H9 (cell line): ENCODE data around the gene OR52K1. TPM values are rescaled to one million over a fixed set of nuclear protein-coding genes. Genes with fewer than 3 reads are reported as not detected.

Experiments
- DNase-seq: peaks from one replicate; pipeline ENCODE4 v3.0.0-alpha.2; 2017
- H2AFZ ChIP-seq: one replicate; pipeline ENCODE4 v1.6.1; 2013; ENCODE audit warnings: mild to moderate bottlenecking, low read length, control low read depth, moderate library complexity
- H2AK5ac ChIP-seq: 2 replicates; pipeline ENCODE4 v1.6.1; 2013; ENCODE audit warnings: low read length, control low read depth, mixed read lengths; ENCODE audit not compliant: insufficient read length
- H2BK120ac ChIP-seq: one replicate; pipeline ENCODE4 v1.6.1; 2013; ENCODE audit warnings: low read depth, mild to moderate bottlenecking, low read length, control low read depth, inconsistent platforms; ENCODE audit not compliant: poor library complexity, severe bottlenecking
- H2BK12ac ChIP-seq: 2 replicates; pipeline ENCODE4 v1.6.1; 2013; ENCODE audit warnings: low read length, control low read depth, mixed read lengths, low read depth; ENCODE audit not compliant: insufficient read length
- H2BK15ac ChIP-seq: 2 replicates; pipeline ENCODE4 v1.6.1; 2013; ENCODE audit warnings: low read depth, low read length, control low read depth
- H2BK20ac ChIP-seq: one replicate; pipeline ENCODE4 v1.6.1; 2013; ENCODE audit warnings: low read depth, mild to moderate bottlenecking, low read length, control low read depth, inconsistent platforms; ENCODE audit not compliant: poor library complexity, severe bottlenecking
- H2BK5ac ChIP-seq: 2 replicates; pipeline ENCODE4 v1.6.1; 2013; ENCODE audit warnings: low read length, control low read depth, mixed read lengths; ENCODE audit not compliant: insufficient read length
- H3K14ac ChIP-seq: 2 replicates; pipeline ENCODE4 v1.6.1; 2013; ENCODE audit warnings: low read length, control low read depth; ENCODE audit not compliant: insufficient read depth
- H3K18ac ChIP-seq: 2 replicates; pipeline ENCODE4 v1.6.1; 2013; ENCODE audit warnings: low read depth, mild to moderate bottlenecking, mixed read lengths, low read length, control low read depth; ENCODE audit not compliant: insufficient read length
- H3K23ac ChIP-seq: 2 replicates; pipeline ENCODE4 v1.6.1; 2013; ENCODE audit warnings: low read length, control low read depth, mixed read lengths, low read depth; ENCODE audit not compliant: insufficient read length
- H3K23me2 ChIP-seq: 2 replicates; pipeline ENCODE4 v1.6.1; 2013; ENCODE audit warnings: low read depth, mild to moderate bottlenecking, mixed read lengths, low read length, control low read depth; ENCODE audit not compliant: insufficient read length, poor library complexity, severe bottlenecking
- H3K27ac ChIP-seq: 2 replicates; pipeline ENCODE4 v1.5.1; 2013; ENCODE audit warnings: low read length, control low read depth, mixed read lengths, low read depth; ENCODE audit not compliant: insufficient read length
- H3K27me3 ChIP-seq: 2 replicates; pipeline ENCODE4 v1.6.1; 2013; ENCODE audit warnings: low read length, control low read depth, inconsistent platforms; ENCODE audit not compliant: insufficient read depth
- H3K4ac ChIP-seq: 2 replicates; pipeline ENCODE4 v1.6.1; 2013; ENCODE audit warnings: low read depth, mild to moderate bottlenecking, control low read depth, inconsistent platforms, low read length, moderate library complexity
- H3K4me1 ChIP-seq: 2 replicates; pipeline ENCODE4 v1.6.1; 2013; ENCODE audit warnings: low read length, control low read depth, inconsistent platforms; ENCODE audit not compliant: insufficient read depth
- H3K4me2 ChIP-seq: 2 replicates; pipeline ENCODE4 v1.6.1; 2013; ENCODE audit warnings: low read length, control low read depth, mixed read lengths; ENCODE audit not compliant: insufficient read length, insufficient read depth
- H3K56ac ChIP-seq: 2 replicates; pipeline ENCODE4 v1.6.1; 2013; ENCODE audit warnings: low read depth, mild to moderate bottlenecking, mixed read lengths, low read length, control low read depth; ENCODE audit not compliant: insufficient read length
- H3K79me1 ChIP-seq: 2 replicates; pipeline ENCODE4 v1.6.1; 2013; ENCODE audit warnings: low read depth, mild to moderate bottlenecking, moderate library complexity, low read length, control low read depth, inconsistent platforms; ENCODE audit not compliant: insufficient read depth, poor library complexity, severe bottlenecking
- H3K79me2 ChIP-seq: 2 replicates; pipeline ENCODE4 v1.6.1; 2013; ENCODE audit warnings: low read length, control low read depth, inconsistent platforms; ENCODE audit not compliant: insufficient read depth
- H3K9ac ChIP-seq: 2 replicates; pipeline ENCODE4 v1.6.1; 2013; ENCODE audit warnings: low read length, control low read depth, mixed read lengths; ENCODE audit not compliant: insufficient read length; ENCODE audit errors: extremely low read depth
- H3K9me3 ChIP-seq: one replicate; pipeline ENCODE4 v1.6.1; 2013; ENCODE audit warnings: low read depth, low read length, inconsistent platforms; ENCODE audit not compliant: control insufficient read depth
- H3T11ph ChIP-seq: one replicate; pipeline ENCODE4 v1.6.1; 2013; ENCODE audit warnings: mild to moderate bottlenecking, low read length, control low read depth, inconsistent platforms
- H4K20me1 ChIP-seq: one replicate; pipeline ENCODE4 v1.6.1; 2013; ENCODE audit not compliant: control insufficient read depth, insufficient read length, insufficient read depth
- H4K5ac ChIP-seq: 2 replicates; pipeline ENCODE4 v1.6.1; 2013; ENCODE audit warnings: low read depth, mild to moderate bottlenecking, mixed read lengths, low read length, control low read depth; ENCODE audit not compliant: insufficient read length
- H4K8ac ChIP-seq: replicated peaks from 2 replicates; pipeline ENCODE4 v1.6.1; 2013; ENCODE audit warnings: low read length, control low read depth, mixed read lengths, low read depth; ENCODE audit not compliant: insufficient read length
- H4K91ac ChIP-seq: 2 replicates; pipeline ENCODE4 v1.6.1; 2013; ENCODE audit warnings: low read depth, mild to moderate bottlenecking, moderate library complexity, mixed read lengths, low read length, control low read depth; ENCODE audit not compliant: insufficient read length
- H3K27ac Mint-ChIP-seq, 3 experiments: 2 replicates in 2 of 3; 3 replicates in 1 of 3; pipeline ENCODE4 v1.8.0; 2020 to 2021; ENCODE audit warnings: mixed read lengths in 3 of 3, mild to moderate bottlenecking in 1 of 3, moderate library complexity in 1 of 3
- H3K27me3 Mint-ChIP-seq: 2 replicates; pipeline ENCODE4 v1.8.0; 2021; ENCODE audit warnings: low read depth, mild to moderate bottlenecking, moderate library complexity, mixed read lengths
- H3K36me3 Mint-ChIP-seq, 3 experiments: 2 replicates in 2 of 3; 3 replicates in 1 of 3; pipeline ENCODE4 v1.8.0; 2020 to 2021; ENCODE audit warnings: low read depth in 3 of 3, mixed read lengths in 3 of 3; ENCODE audit not compliant: insufficient read depth in 1 of 3
- H3K4me1 Mint-ChIP-seq, 2 experiments: 2 replicates each; pipeline ENCODE4 v1.8.0; 2020; ENCODE audit warnings: mixed read lengths in 2 of 2
- H3K4me3 Mint-ChIP-seq, 2 experiments: 2 replicates in 1 of 2; 3 replicates in 1 of 2; pipeline ENCODE4 v1.8.0; 2020 to 2021; ENCODE audit warnings: mild to moderate bottlenecking in 2 of 2, mixed read lengths in 2 of 2, moderate library complexity in 1 of 2
- H3K9me3 Mint-ChIP-seq, 2 experiments: 2 replicates in 1 of 2; 3 replicates in 1 of 2; pipeline ENCODE4 v1.8.0; 2020; ENCODE audit warnings: mild to moderate bottlenecking in 2 of 2, mixed read lengths in 2 of 2, moderate library complexity in 1 of 2
- WGBS: extraction: QIAGEN DNeasy Blood & Tissue Kit; methylation state at CpG from one replicate; pipeline ENCODE4 v1.1.7; 2013; ENCODE audit warnings: missing lambda C conversion rate, low lambda C conversion rate, mixed read lengths; ENCODE audit not compliant: insufficient read length; ENCODE audit errors: extremely low coverage; 5-methylcytosine and 5-hydroxymethylcytosine counted together
- total RNA-seq: library from RNA; stranded (reverse); gene quantifications from 2 replicates; pipeline ENCODE4 v1.2.1, GENCODE V29; 2021
- TF ChIP-seq, protein P1 (sequence below): fragments of 200-600 bp; sonication (generic); conservative IDR thresholded peaks from 3 replicates; pipeline ENCODE4 v1.8.0; 2021; ENCODE audit warnings: antibody characterized with exemption, mild to moderate bottlenecking

Gene OR52K1
- total RNA-seq, 1 experiment from 2014 or later, result not detected

DNA sequence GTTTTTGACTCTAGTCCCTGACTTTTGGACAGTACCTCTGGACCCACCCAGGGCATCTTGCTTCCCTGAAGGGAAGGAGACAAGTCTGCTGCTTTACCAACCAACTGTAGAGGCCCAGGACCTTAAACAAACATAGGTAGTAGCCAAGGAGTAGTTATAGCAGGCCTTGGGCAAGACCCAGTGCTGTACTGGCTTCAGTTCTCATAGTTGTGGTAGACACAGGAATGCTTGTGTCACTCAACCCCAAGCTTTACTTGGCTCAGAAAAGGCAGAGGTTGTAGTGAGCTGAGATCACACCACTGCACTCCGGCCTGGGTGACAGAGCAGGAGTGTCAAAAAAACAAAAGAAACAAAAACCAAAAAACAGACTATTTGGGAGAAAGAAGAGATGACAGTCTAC lies 41.2 kb downstream of the OR52K1 start:
- H2AFZ ChIP-seq, result no peak overlapping the region
- no peaks in the 10 kb centered on the region for H3K79me2 ChIP-seq
- no peak overlapping the region for H4K8ac ChIP-seq
- no peak overlapping the region for H2BK12ac ChIP-seq
- Mint-ChIP-seq H3K4me1 (no peaks in the 10 kb centered on the region), H3K9me3 (no peaks in the 10 kb centered on the region), H3K4me3 (no peak overlapping the region), H3K27ac (no peak overlapping the region), H3K36me3 (no peaks in the 10 kb centered on the region; a peak in 1 of 7 replicates), H3K27me3 (peaks cover 2% of the 10 kb centered on the region)
- H2AK5ac ChIP-seq, result no peak overlapping the region
- no peaks in the 10 kb centered on the region for H3K23me2 ChIP-seq
- no peak overlapping the region for H2BK120ac ChIP-seq
- H3K9me3 ChIP-seq, result no peaks in the 10 kb centered on the region
- no peak overlapping the region for H3K23ac ChIP-seq
- TF ChIP-seq, protein P1, sequence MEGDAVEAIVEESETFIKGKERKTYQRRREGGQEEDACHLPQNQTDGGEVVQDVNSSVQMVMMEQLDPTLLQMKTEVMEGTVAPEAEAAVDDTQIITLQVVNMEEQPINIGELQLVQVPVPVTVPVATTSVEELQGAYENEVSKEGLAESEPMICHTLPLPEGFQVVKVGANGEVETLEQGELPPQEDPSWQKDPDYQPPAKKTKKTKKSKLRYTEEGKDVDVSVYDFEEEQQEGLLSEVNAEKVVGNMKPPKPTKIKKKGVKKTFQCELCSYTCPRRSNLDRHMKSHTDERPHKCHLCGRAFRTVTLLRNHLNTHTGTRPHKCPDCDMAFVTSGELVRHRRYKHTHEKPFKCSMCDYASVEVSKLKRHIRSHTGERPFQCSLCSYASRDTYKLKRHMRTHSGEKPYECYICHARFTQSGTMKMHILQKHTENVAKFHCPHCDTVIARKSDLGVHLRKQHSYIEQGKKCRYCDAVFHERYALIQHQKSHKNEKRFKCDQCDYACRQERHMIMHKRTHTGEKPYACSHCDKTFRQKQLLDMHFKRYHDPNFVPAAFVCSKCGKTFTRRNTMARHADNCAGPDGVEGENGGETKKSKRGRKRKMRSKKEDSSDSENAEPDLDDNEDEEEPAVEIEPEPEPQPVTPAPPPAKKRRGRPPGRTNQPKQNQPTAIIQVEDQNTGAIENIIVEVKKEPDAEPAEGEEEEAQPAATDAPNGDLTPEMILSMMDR, result no peak
- H3K4me1 ChIP-seq, result peaks cover 3% of the 10 kb centered on the region; the same call in 1 of the 2 replicates
- H3K4ac ChIP-seq, result no peak overlapping the region
- no CpG with 5 or more reads among the region's 1 CpG for WGBS
- H4K91ac ChIP-seq, result no peak overlapping the region
- H3K56ac ChIP-seq, result no peak overlapping the region
- no peak overlapping the region for H3K4me2 ChIP-seq
- H2BK20ac ChIP-seq, result no peak overlapping the region
- H3K27me3 ChIP-seq, result no peaks in the 10 kb centered on the region
- no peak overlapping the region for H2BK5ac ChIP-seq
- H3K18ac ChIP-seq, result no peak overlapping the region
- no peaks in the 10 kb centered on the region for H3K79me1 ChIP-seq
- H2BK15ac ChIP-seq, result no peak overlapping the region
- no peak overlapping the region for H3K14ac ChIP-seq
- DNase-seq, result no peak
- no peak overlapping the region for H3K9ac ChIP-seq
- H3K27ac ChIP-seq, result no peak overlapping the region
- H3T11ph ChIP-seq, result no peak overlapping the region
- H4K20me1 ChIP-seq, result no peaks in the 10 kb centered on the region
- no peak overlapping the region for H4K5ac ChIP-seq
